ENCODE measurements around the gene PISD.
"Not testable (repeated sequence)": the region's sequence is repeated elsewhere in the genome, so short reads cannot be mapped to it uniquely, and the experiment has no call there.

Gene PISD

DNA sequence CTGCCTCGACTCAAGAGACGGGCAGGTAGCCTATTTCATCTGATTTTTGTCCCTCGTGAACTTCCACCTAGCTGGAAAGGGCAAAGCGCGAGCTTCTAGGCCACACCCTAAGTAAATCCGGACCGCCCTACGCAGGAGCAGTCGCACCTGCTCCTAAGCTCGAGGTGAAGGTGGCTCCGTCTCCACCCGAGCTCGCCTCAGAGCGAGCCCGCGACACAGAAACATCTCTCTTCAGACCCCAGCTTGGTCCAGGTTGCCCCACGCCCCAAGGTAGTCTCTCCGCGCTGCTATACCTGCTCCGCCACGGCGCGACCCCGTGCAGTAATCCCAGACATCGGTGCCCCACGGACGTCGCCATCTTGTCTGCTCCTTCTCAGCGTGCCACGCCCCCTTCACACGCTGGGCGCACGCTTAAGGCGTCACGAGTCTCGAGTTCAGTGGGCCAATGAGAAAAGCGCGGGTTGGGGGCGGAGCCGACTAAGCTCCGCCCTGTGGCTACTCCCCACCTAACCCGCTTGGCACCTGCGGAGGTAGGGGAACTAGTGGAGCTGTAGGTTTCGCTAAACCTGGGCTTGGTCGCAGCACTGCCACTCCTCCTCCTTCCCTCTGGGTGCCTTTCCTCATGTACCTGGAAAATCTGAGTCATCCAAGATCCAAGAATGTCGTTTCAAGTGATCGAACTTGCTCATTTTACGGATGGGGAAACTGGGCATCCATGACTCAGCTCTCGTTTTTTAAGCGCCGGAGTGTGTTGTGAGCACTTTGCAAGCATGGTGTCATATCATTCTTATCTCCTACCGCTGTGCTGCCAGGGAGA is at the start of gene PISD:
Gene PISD (minus strand): TSS at position 365 of the 817 bp plus-strand sequence. CDS start 7 bp downstream, at position 358.
- H3K4me3 Mint-ChIP-seq = peak within 1 kb of the TSS; percentile 97

GRCh38 chr22:31711226-31711625 is 49.2 kb upstream of the PISD start:
- H3K9me3 Mint-ChIP-seq; H3K27ac Mint-ChIP-seq; H3K4me1 Mint-ChIP-seq; H3K4me3 Mint-ChIP-seq; ATAC-seq (ENCODE audit: low read depth); DNase-seq (ENCODE audit: low spot score in 2 of 2); H3K27me3 Mint-ChIP-seq: not testable (repeated sequence)
- peaks cover 33% of the 10 kb centered on the region for H3K36me3 Mint-ChIP-seq

More for the DNA sequence above, at the start of gene PISD:
- ATAC-seq (ENCODE audit: low read depth) (peak; percentile 95), DNase-seq (ENCODE audit: low spot score in 2 of 2) (peak; percentile 96 to 98)
- Mint-ChIP-seq H3K4me1 (peaks cover 17% of the 10 kb centered on the region), H3K9me3 (no peaks in the 10 kb centered on the region), H3K27me3 (no peaks in the 10 kb centered on the region), H3K27ac (peak within 1 kb of the TSS; percentile 97), H3K36me3 (peaks cover 4% of the 10 kb centered on the region)

DNA sequence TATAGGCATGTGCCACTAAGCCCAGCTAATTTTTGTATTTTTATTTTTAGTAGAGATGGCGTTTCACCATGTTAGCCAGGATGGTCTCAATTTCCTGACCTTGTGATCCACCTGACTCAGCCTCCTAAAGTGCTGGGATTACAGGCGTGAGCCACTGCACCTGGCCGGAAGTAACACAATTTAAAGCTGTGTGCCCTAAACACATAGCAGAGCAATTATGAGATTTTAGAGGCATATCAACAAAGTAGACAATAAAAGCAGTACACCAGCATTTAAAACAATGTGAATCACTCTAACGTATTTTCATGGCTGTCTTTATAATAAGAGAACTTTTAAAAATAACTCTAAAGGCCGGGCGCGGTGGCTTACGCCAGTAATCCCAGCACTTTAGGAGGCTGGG is 45.5 kb upstream of the PISD start:
- Mint-ChIP-seq H3K9me3 (no peaks in the 10 kb centered on the region), H3K36me3 (peaks cover 20% of the 10 kb centered on the region), H3K4me1 (no peaks in the 10 kb centered on the region), H3K27ac (no peak overlapping the region), H3K4me3 (no peak overlapping the region), H3K27me3 (no peaks in the 10 kb centered on the region)
- ATAC-seq (ENCODE audit: low read depth) (no peak), DNase-seq (ENCODE audit: low spot score in 2 of 2) (no peak)

- ATAC-seq (ENCODE audit: low read depth) = no peak
- H3K27ac Mint-ChIP-seq = peak overlapping the region; percentile 14
- peaks cover 28% of the 10 kb centered on the region for H3K36me3 Mint-ChIP-seq
Measured at GRCh38 chr22:31695423-31695822, 33.4 kb upstream of the PISD start.

DNA sequence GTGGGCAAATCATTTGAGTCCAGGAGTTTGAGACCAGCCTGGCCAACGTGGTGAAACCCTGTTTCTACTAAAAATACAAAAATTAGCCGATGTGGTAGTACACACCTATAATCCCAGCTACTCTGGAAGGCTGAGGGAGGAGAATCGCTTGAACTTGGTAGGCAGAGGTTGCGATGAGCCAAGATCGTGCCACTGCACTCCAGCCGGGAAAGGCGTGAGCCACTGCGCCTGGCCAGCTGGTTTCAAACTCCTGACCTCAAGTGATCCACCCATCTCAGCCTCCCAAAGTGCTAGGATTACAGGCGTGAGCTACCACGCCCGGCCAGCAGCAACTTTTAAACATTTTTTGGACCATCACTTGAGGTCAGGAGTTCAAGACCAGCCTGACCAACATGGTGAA is 32.0 kb upstream of the PISD start:
- not testable (repeated sequence) for H3K4me1 Mint-ChIP-seq; DNase-seq (ENCODE audit: low spot score in 2 of 2); ATAC-seq (ENCODE audit: low read depth); H3K27ac Mint-ChIP-seq; H3K27me3 Mint-ChIP-seq; H3K9me3 Mint-ChIP-seq; H3K4me3 Mint-ChIP-seq
- H3K36me3 Mint-ChIP-seq = peaks cover 25% of the 10 kb centered on the region

More at GRCh38 chr22:31695423-31695822, 33.4 kb upstream of the PISD start:
- no peaks in the 10 kb centered on the region for H3K27me3 Mint-ChIP-seq
- H3K9me3 Mint-ChIP-seq = no peaks in the 10 kb centered on the region
- no peaks in the 10 kb centered on the region for H3K4me1 Mint-ChIP-seq
- DNase-seq (ENCODE audit: low spot score in 2 of 2) = no peak
- H3K4me3 Mint-ChIP-seq = no peak overlapping the region

- Mint-ChIP-seq H3K27ac (no peak overlapping the region), H3K9me3 (no peaks in the 10 kb centered on the region), H3K4me1 (no peaks in the 10 kb centered on the region), H3K4me3 (no peak overlapping the region), H3K36me3 (peaks cover 26% of the 10 kb centered on the region), H3K27me3 (no peaks in the 10 kb centered on the region)
- DNase-seq (ENCODE audit: low spot score in 2 of 2) (no peak), ATAC-seq (ENCODE audit: low read depth) (no peak)
Measured at GRCh38 chr22:31692186-31692886, 30.3 kb upstream of the PISD start.

DNA sequence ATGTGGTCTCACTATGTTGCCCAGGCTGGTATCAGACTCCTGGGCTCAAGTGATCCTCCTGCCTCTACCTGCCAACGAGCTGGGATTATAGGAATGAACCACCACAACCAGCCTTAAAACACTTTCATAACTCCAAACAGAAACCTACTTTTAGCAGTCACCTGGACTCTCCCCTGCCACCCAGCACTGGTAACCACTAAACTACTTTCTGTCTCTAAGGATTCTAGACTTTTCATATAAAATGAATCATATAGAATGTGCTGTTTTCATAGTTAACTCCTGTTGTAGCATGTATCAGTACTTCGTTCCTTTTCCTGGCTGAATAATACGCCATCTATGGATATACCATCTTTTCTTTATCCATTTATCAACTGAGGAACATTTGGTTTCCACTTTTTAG is 29.4 kb upstream of the PISD start:
- Mint-ChIP-seq H3K27me3 (no peaks in the 10 kb centered on the region), H3K36me3 (peaks cover 22% of the 10 kb centered on the region), H3K4me1 (no peaks in the 10 kb centered on the region), H3K4me3 (no peak overlapping the region), H3K27ac (no peak overlapping the region), H3K9me3 (no peaks in the 10 kb centered on the region)
- ATAC-seq (ENCODE audit: low read depth) (no peak), DNase-seq (ENCODE audit: low spot score in 2 of 2) (no peak)

DNA sequence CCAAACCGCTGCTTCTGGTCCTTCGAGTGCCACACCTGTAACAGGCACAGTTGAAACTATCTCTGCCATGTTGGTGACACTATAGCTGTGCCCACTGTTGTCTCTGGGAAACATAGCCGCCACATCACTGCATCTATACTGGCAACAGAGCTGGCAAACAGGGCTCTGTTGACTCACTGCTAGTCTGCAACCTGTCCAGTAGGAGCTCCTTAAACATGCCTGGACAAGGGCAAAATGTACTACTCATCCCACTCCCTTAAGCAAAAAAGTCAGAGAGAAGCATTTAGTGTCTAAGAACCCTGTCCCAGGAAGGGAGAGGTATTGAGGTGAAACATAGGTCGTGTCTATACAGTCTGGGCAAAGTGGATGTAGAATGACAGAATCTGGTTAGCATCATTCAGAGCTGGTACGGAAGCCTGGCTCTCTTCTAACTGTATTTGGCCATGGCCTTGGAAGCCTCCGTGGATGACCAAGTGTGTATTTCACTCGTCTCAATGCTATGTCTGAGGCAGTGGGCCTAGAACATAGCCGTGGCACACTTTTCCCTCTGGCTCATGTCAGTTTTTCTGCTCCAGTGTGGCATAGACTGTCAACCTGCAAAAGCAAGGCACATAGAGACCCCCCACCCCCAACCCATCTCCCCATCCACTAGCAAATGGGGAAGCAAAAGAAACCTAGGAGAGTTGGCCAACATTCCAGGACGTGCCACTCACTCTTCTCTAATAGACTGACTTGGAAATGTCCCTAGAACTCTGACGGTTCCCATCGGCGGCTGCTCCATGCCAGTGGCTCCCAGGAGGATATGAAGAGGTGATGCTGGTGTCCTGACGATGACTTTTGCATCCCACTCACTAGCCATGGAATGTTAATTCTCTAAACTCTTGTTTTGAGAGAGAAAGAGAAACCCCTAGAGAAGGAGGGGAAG is 21.4 kb upstream of the PISD start:
- Mint-ChIP-seq H3K27me3 (no peaks in the 10 kb centered on the region), H3K4me1 (no peaks in the 10 kb centered on the region), H3K36me3 (peaks cover 15% of the 10 kb centered on the region), H3K9me3 (no peaks in the 10 kb centered on the region), H3K4me3 (no peak overlapping the region), H3K27ac (peak overlapping the region; percentile 45)
- DNase-seq (ENCODE audit: low spot score in 2 of 2) (no peak), ATAC-seq (ENCODE audit: low read depth) (no peak)

GRCh38 chr22:31682751-31683150 is 20.7 kb upstream of the PISD start:
- H3K27ac Mint-ChIP-seq = no peak overlapping the region
- no peak for ATAC-seq (ENCODE audit: low read depth)
- H3K27me3 Mint-ChIP-seq = no peaks in the 10 kb centered on the region
- H3K9me3 Mint-ChIP-seq = no peaks in the 10 kb centered on the region
- H3K4me1 Mint-ChIP-seq = peaks cover 2% of the 10 kb centered on the region
- H3K36me3 Mint-ChIP-seq = peaks cover 14% of the 10 kb centered on the region
- no peak overlapping the region for H3K4me3 Mint-ChIP-seq
- DNase-seq (ENCODE audit: low spot score in 2 of 2) = no peak

GRCh38 chr22:31681349-31682345 is 19.6 kb upstream of the PISD start:
- H3K27me3 Mint-ChIP-seq = no peaks in the 10 kb centered on the region
- H3K9me3 Mint-ChIP-seq = no peaks in the 10 kb centered on the region
- H3K27ac Mint-ChIP-seq = no peak overlapping the region
- H3K36me3 Mint-ChIP-seq = peaks cover 14% of the 10 kb centered on the region
- H3K4me1 Mint-ChIP-seq = peaks cover 2% of the 10 kb centered on the region
- DNase-seq (ENCODE audit: low spot score in 2 of 2) (no peak), ATAC-seq (ENCODE audit: low read depth) (no peak)
- no peak overlapping the region for H3K4me3 Mint-ChIP-seq

DNA sequence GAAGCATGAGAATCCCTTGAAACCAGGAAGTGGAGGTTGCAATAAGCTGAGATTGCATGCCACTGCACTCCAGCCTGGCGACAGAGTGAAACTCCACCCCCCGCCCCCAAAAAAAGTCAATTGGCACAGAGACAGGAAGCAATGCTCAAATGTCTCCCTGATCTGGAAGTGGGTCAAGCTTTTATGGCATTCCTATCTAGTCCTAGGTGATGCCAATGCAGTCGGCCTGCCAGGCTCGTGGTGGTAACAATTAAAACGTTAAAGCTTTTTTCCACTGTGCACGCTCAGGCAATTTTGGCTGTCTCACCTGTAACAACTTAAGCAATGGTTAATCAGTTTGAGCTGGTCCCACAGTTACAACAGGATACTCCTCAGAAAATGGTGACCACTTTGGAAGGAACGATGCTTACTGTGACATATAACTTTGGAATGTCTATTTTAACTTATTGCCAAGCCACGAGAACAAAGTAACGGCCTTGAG is 18.9 kb upstream of the PISD start:
- DNase-seq (ENCODE audit: low spot score in 2 of 2) (no peak), ATAC-seq (ENCODE audit: low read depth) (no peak)
- peaks cover 14% of the 10 kb centered on the region for H3K36me3 Mint-ChIP-seq
- H3K27ac Mint-ChIP-seq = no peak overlapping the region
- H3K9me3 Mint-ChIP-seq = no peaks in the 10 kb centered on the region
- no peaks in the 10 kb centered on the region for H3K27me3 Mint-ChIP-seq
- peaks cover 5% of the 10 kb centered on the region for H3K4me1 Mint-ChIP-seq
- no peak overlapping the region for H3K4me3 Mint-ChIP-seq

DNA sequence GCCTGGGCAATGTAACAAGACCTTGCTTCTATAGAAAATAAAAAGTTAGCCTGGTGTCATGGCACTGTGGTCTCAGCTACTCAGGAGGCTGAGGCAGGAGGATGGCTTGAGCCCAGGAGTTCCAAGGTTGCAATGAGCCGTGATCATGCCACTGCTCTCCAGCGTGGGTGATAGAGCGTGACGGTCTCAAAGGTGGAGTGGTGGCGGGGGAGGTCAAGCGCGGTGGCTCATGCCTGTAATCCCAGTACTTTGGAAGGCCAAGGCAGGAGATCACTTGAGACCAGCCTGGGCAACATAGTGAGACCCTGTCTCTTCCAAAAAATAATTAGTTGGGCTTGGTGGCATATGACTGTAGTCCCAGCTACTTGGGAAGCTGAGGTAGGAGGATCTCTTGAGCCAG is 16.7 kb upstream of the PISD start:
- H3K27me3 Mint-ChIP-seq = no peaks in the 10 kb centered on the region
- H3K4me1 Mint-ChIP-seq = peaks cover 12% of the 10 kb centered on the region
- peaks cover 2% of the 10 kb centered on the region for H3K36me3 Mint-ChIP-seq
- ATAC-seq (ENCODE audit: low read depth) (no peak), DNase-seq (ENCODE audit: low spot score in 2 of 2) (no peak)
- H3K27ac Mint-ChIP-seq = peak overlapping the region; percentile 15
- no peaks in the 10 kb centered on the region for H3K9me3 Mint-ChIP-seq
- no peak overlapping the region for H3K4me3 Mint-ChIP-seq

GRCh38 chr22:31676700-31677099 is 14.7 kb upstream of the PISD start:
- no peaks in the 10 kb centered on the region for H3K27me3 Mint-ChIP-seq
- peaks cover 2% of the 10 kb centered on the region for H3K36me3 Mint-ChIP-seq

More at GRCh38 chr22:31676700-31677099, 14.7 kb upstream of the PISD start:
- no peaks in the 10 kb centered on the region for H3K9me3 Mint-ChIP-seq
- peaks cover 12% of the 10 kb centered on the region for H3K4me1 Mint-ChIP-seq
- peak overlapping the region; percentile 94 for H3K27ac Mint-ChIP-seq
- H3K4me3 Mint-ChIP-seq = peak overlapping the region; percentile 89
- DNase-seq (ENCODE audit: low spot score in 2 of 2) (peak; percentile 83 to 86), ATAC-seq (ENCODE audit: low read depth) (peak; percentile 98)
